Measurements from ENCODE around the gene EXOC1.

Gene EXOC1

GRCh38 chr4:55938481-55938880, 85.0 kb downstream of the EXOC1 start:
- no peak overlapping the region for H3K4me3 ChIP-seq (ENCODE audit: low read depth, low read length)
- TF ChIP-seq, protein P1, sequence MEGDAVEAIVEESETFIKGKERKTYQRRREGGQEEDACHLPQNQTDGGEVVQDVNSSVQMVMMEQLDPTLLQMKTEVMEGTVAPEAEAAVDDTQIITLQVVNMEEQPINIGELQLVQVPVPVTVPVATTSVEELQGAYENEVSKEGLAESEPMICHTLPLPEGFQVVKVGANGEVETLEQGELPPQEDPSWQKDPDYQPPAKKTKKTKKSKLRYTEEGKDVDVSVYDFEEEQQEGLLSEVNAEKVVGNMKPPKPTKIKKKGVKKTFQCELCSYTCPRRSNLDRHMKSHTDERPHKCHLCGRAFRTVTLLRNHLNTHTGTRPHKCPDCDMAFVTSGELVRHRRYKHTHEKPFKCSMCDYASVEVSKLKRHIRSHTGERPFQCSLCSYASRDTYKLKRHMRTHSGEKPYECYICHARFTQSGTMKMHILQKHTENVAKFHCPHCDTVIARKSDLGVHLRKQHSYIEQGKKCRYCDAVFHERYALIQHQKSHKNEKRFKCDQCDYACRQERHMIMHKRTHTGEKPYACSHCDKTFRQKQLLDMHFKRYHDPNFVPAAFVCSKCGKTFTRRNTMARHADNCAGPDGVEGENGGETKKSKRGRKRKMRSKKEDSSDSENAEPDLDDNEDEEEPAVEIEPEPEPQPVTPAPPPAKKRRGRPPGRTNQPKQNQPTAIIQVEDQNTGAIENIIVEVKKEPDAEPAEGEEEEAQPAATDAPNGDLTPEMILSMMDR (IDR thresholded peaks at IDR 0.05; ENCODE audit: low read depth, low read length) = no peak
- no peak for DNase-seq (ENCODE audit: low read depth, low spot score)
- in situ Hi-C loops (cut with HindIII; ENCODE audit: low sequenced_read_pairs) = no loop called here

GRCh38 chr4:55939421-55939820, 86.0 kb downstream of the EXOC1 start:
- TF ChIP-seq, protein P1 (IDR thresholded peaks at IDR 0.05; ENCODE audit: low read depth, low read length) = no peak
- no peak for DNase-seq (ENCODE audit: low read depth, low spot score)
- in situ Hi-C loops (cut with HindIII; ENCODE audit: low sequenced_read_pairs) = no loop called here
- H3K4me3 ChIP-seq (ENCODE audit: low read depth, low read length) = no peak overlapping the region

DNA sequence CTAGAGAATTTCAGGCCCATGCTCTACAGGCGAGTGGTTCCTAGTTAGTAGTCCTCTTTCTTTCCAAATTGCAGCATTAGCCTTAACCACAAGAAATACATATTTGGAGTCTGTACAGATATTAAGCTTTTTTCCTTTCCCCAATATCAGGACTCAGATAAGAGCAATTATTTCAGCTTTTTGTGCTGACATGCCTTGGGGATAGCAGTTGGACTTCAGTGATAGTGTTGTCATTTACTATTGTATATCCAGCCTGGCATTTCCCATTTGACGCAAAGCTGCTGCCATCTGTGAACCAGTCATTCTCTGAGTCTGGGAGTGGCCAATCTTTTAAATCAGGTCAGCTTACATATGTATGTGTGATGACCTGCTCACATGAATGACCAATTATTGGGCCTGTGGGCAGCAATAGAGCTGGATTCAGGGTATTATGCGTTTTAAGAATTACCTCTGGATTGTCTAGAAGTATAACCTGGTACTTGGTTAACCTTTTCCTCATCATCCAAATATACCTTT, 88.5 kb downstream of the EXOC1 start:
- DNase-seq (ENCODE audit: low read depth, low spot score) = no peak
- no peak overlapping the region for H3K4me3 ChIP-seq (ENCODE audit: low read depth, low read length)
- TF ChIP-seq, protein P1 (IDR thresholded peaks at IDR 0.05; ENCODE audit: low read depth, low read length) = no peak
- in situ Hi-C loops (cut with HindIII; ENCODE audit: low sequenced_read_pairs) = no loop called here

GRCh38 chr4:55947254-55947882, 93.9 kb downstream of the EXOC1 start:
- H3K4me3 ChIP-seq (ENCODE audit: low read depth, low read length) = peak overlapping the region; percentile 54
- in situ Hi-C loops (cut with HindIII; ENCODE audit: low sequenced_read_pairs) = no loop called here
- DNase-seq (ENCODE audit: low read depth, low spot score) = no peak
- TF ChIP-seq, protein P1 (IDR thresholded peaks at IDR 0.05; ENCODE audit: low read depth, low read length) = no peak

GRCh38 chr4:55947912-55948725, 94.7 kb downstream of the EXOC1 start:
- in situ Hi-C loops (cut with HindIII; ENCODE audit: low sequenced_read_pairs) = no loop called here
- TF ChIP-seq, protein P1 (IDR thresholded peaks at IDR 0.05; ENCODE audit: low read depth, low read length) = no peak
- DNase-seq (ENCODE audit: low read depth, low spot score) = peak; percentile 92
- H3K4me3 ChIP-seq (ENCODE audit: low read depth, low read length) = peak overlapping the region; percentile 54

DNA sequence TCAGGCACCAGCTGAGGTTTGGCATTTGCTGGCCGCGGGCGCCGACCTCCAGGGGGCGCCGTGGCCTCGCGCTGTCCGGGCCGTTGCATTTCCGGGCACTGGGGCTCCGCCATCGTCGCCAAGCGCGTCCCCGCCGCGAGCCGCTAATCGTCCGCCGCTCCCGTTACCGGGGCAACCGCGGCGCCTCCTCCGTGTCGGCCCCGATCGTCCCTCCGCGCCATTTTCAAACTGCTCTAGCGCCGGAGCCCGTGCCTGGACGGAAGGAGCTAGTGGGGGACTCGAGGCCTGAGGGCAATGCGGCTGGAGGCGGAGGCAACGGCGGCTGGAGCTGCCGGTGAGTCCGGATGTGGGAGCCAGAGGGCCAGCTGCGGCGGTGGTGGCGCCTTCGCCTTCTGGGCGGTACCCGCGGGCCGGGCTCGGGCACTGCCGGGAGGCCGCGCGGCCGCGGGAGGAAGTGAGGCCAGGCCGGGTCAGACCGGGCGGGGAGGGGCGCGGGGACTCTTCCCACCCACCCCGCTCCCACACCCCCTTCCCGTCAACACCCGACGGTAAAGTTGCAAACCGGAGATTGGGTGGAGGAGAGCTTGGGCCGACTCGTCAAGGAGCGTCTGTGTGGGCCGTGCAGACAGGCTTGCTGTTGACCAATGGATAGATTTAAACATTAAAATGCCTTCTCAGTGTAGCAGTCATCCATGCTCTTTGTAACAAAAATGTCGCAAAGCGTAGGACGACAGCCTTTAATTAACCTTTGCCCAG, 95.5 kb downstream of the EXOC1 start, which contains the start of gene CEP135:
CEP135 (plus strand) TSS at position 220 of the 756 bp plus-strand sequence. CDS start 3,186 bp downstream, outside the sequence.
- peak within 1 kb of the TSS; percentile 54 for H3K4me3 ChIP-seq (ENCODE audit: low read depth, low read length)
- TF ChIP-seq, protein P1 (IDR thresholded peaks at IDR 0.05; ENCODE audit: low read depth, low read length) = peak; percentile 88
- in situ Hi-C loops (cut with HindIII; ENCODE audit: low sequenced_read_pairs) = no loop called here
- peak; percentile 95 for DNase-seq (ENCODE audit: low read depth, low spot score)

Data from astrocyte of the spinal cord (primary cell).